Nephron progenitor cell (in vitro differentiated cells): ENCODE data around the gene PIP4K2B.

Source experiments
- DNase-seq: peaks from one replicate; pipeline ENCODE4 v3.0.0; 2021
- H3K27ac Mint-ChIP-seq: 2 replicates; pipeline ENCODE4 v1.8.0; 2021; ENCODE audit warnings: mild to moderate bottlenecking, moderate library complexity, mixed read lengths
- H3K27me3 Mint-ChIP-seq: 2 replicates; pipeline ENCODE4 v1.8.0; 2021; ENCODE audit warnings: mild to moderate bottlenecking, low read depth, mixed read lengths; ENCODE audit not compliant: poor library complexity
- H3K36me3 Mint-ChIP-seq: 2 replicates; pipeline ENCODE4 v1.8.0; 2021; ENCODE audit warnings: low read depth, mixed read lengths
- H3K4me1 Mint-ChIP-seq: 2 replicates; pipeline ENCODE4 v1.8.0; 2021; ENCODE audit warnings: mixed read lengths
- H3K4me3 Mint-ChIP-seq: 2 replicates; pipeline ENCODE4 v1.8.0; 2021; ENCODE audit warnings: mild to moderate bottlenecking, moderate library complexity, mixed read lengths
- H3K9me3 Mint-ChIP-seq: 2 replicates; pipeline ENCODE4 v1.8.0; 2021; ENCODE audit warnings: mild to moderate bottlenecking, moderate library complexity, mixed read lengths
- CTCF ChIP-seq: fragments of 200-600 bp; sonication (generic); IDR thresholded peaks from 2 replicates; pipeline ENCODE4 v1.5.0; 2021; ENCODE audit warnings: antibody characterized with exemption

PIP4K2B gene

GRCh38 chr17:38786372-38786771 lies 13.0 kb downstream of the PIP4K2B start:
- Mint-ChIP-seq H3K36me3 (peaks cover 34% of the 10 kb centered on the region), H3K4me3 (no peak overlapping the region), H3K9me3 (no peaks in the 10 kb centered on the region), H3K27me3 (no peaks in the 10 kb centered on the region), H3K4me1 (peaks cover 26% of the 10 kb centered on the region), H3K27ac (no peak overlapping the region)
- TF ChIP-seq CTCF, result no peak
- no peak for DNase-seq

GRCh38 chr17:38783227-38783626 lies 16.1 kb downstream of the PIP4K2B start:
- H3K4me1 Mint-ChIP-seq, result no peaks in the 10 kb centered on the region
- DNase-seq, result no peak
- TF ChIP-seq CTCF, result no peak
- no peaks in the 10 kb centered on the region for H3K9me3 Mint-ChIP-seq
- no peaks in the 10 kb centered on the region for H3K27me3 Mint-ChIP-seq
- no peak overlapping the region for H3K27ac Mint-ChIP-seq
- H3K4me3 Mint-ChIP-seq, result no peak overlapping the region
- H3K36me3 Mint-ChIP-seq, result peaks cover 56% of the 10 kb centered on the region

GRCh38 chr17:38779965-38780752 lies 19.2 kb downstream of the PIP4K2B start:
- Mint-ChIP-seq H3K27ac (no peak overlapping the region), H3K9me3 (no peaks in the 10 kb centered on the region), H3K27me3 (no peaks in the 10 kb centered on the region), H3K36me3 (peaks cover 63% of the 10 kb centered on the region), H3K4me3 (no peak overlapping the region), H3K4me1 (no peaks in the 10 kb centered on the region)
- TF ChIP-seq CTCF, result no peak
- no peak for DNase-seq

GRCh38 chr17:38777641-38778250 lies 21.6 kb downstream of the PIP4K2B start:
- H3K27me3 Mint-ChIP-seq, result peaks cover 3% of the 10 kb centered on the region
- TF ChIP-seq CTCF, result no peak
- peaks cover 69% of the 10 kb centered on the region for H3K36me3 Mint-ChIP-seq
- H3K4me3 Mint-ChIP-seq, result no peak overlapping the region
- DNase-seq, result no peak
- no peak overlapping the region for H3K27ac Mint-ChIP-seq
- no peaks in the 10 kb centered on the region for H3K9me3 Mint-ChIP-seq
- H3K4me1 Mint-ChIP-seq, result no peaks in the 10 kb centered on the region

- TF ChIP-seq CTCF, result no peak
- Mint-ChIP-seq H3K27ac (no peak overlapping the region), H3K27me3 (peaks cover 3% of the 10 kb centered on the region), H3K9me3 (no peaks in the 10 kb centered on the region), H3K36me3 (peaks cover 78% of the 10 kb centered on the region), H3K4me1 (peaks cover 13% of the 10 kb centered on the region), H3K4me3 (no peak overlapping the region)
- DNase-seq, result no peak
These were observed 26.1 kb downstream of the PIP4K2B start for GRCh38 chr17:38773258-38773657.

- H3K27me3 Mint-ChIP-seq, result no peaks in the 10 kb centered on the region
- no peaks in the 10 kb centered on the region for H3K9me3 Mint-ChIP-seq
- H3K4me1 Mint-ChIP-seq, result peaks cover 20% of the 10 kb centered on the region
- peaks cover 80% of the 10 kb centered on the region for H3K36me3 Mint-ChIP-seq
- TF ChIP-seq CTCF, result no peak
- no peak for DNase-seq
- H3K4me3 Mint-ChIP-seq, result no peak overlapping the region
- H3K27ac Mint-ChIP-seq, result peak overlapping the region; percentile 68
These were observed 30.9 kb downstream of the PIP4K2B start for GRCh38 chr17:38768417-38768816.
